ENCODE measurements around the gene MUC6.
"Not testable (repeated sequence)": the region's sequence is repeated elsewhere in the genome, so short reads cannot be mapped to it uniquely, and the experiment has no call there.

- not testable (repeated sequence) for TF ChIP-seq CTCF (IDR thresholded peaks at IDR 0.05; ENCODE audit: low read length); EZH2 (optimal IDR thresholded peaks at IDR 0.05; ENCODE audit: low read depth, low read length)
Measured at GRCh38 chr11:975376-975775, 61.1 kb downstream of the MUC6 start.
